Fibroblast of upper back skin (primary cell): Measurements from ENCODE around the gene NAGA.
A peak's percentile ranks its signal among the peaks of the same experiment; 100 is the strongest.
"Not testable (repeated sequence)": the region's sequence is repeated elsewhere in the genome, so short reads cannot be mapped to it uniquely, and the experiment has no call there.

Source experiments
- DNase-seq: peaks from one replicate; pipeline ENCODE4 v3.0.0-alpha.2; 2013

Gene NAGA

DNA sequence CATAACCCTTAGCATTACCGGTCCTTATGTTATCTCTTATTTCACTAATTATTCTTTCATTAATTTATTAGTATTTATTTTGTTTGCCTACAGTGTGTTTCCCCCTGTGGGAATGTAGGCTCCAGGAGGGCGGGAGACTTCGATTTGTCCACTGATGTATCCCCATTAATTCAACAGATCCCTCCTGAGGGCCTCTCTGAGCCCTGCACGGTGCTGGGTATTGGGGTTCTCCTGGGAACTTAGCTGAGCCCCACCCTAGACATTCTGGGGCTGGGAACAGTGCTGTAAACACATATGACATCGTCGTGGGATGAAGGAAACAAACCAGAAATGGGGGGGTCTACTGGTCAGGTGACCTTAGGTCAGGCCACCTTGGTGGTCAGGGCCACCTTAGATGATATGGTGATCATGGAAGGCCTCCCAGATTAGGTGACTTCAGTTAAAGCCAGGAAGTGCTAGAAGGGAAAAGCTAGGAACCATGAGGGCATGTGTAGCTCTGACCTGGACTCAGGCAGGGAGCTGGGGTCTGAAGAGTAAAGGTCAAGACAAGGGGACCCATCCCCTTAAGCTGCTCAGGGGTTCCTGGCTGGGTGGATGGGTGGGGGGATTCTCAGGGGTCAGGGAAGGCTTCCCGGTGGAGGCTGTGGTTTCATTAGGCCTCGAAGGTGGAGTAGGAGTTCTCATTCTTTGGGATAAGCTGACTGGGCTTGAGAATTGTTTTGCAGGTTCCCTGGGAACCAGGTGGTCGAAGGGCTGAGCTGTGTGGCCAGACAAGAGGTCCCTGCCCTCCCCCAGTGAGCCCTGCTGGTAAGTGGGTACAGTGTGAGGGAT lies 4.4 kb upstream of the NAGA start:
- DNase-seq = no peak

DNA sequence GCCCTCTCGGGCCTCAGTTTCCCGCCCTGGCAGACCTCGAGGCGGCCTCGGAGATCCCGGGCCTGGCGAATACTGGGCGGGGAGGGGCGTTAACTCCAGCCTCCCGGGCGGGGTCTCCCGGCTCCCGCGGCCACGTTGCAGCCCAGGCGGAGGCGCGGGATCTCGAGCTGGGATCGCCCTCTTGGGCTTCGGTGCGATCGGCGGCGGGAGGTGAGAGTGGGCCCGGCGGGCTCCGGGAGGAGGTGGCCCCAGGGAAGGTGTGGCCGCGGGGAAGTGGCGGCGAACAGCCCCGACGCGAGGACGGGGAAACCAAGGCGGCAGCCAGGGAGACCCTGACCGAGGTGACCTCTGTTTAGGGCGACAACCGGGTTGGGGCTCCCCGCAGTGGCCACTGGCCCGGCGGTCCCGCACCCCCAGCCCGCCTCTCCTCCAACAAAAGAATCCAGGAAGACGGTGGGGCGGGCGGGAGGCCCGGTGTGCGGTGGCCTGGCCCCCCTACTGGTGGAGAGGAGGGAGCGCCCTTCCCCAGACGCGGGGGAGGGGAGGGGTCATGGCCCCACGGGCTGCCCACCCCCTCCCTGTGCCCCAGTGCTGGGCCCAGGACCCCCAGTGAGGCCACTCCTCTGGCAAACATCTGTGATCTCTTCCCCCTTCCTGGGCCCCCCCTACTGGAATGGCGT lies 3.7 kb upstream of the NAGA start, which contains the start of gene PHETA2:
PHETA2 (plus strand) TSS at position 117 of the 680 bp plus-strand sequence. CDS start 3,046 bp downstream, outside the sequence.
- DNase-seq = peak; percentile 54

DNA sequence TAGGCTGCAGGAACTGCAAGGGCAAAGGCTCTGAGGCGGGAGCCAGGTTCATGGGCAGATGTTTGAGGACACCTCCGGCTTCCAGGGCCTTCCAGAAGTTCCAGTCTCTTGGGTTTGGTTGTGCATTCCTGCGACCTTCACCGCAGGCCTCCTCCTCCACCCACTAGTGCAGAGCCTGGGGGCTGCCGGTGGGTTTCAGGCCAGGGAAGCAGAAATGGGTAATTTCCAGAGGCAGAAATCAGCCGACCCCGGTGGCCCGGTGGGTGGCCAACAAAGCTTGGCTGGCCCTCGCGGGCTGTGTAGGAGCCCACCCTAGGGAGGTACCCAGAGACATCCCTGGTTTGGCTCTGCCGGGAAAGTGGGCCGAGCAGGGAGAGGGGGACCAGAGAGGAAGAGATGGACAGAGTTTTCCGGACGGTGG lies 3.0 kb upstream of the NAGA start:
- no peak for DNase-seq

DNA sequence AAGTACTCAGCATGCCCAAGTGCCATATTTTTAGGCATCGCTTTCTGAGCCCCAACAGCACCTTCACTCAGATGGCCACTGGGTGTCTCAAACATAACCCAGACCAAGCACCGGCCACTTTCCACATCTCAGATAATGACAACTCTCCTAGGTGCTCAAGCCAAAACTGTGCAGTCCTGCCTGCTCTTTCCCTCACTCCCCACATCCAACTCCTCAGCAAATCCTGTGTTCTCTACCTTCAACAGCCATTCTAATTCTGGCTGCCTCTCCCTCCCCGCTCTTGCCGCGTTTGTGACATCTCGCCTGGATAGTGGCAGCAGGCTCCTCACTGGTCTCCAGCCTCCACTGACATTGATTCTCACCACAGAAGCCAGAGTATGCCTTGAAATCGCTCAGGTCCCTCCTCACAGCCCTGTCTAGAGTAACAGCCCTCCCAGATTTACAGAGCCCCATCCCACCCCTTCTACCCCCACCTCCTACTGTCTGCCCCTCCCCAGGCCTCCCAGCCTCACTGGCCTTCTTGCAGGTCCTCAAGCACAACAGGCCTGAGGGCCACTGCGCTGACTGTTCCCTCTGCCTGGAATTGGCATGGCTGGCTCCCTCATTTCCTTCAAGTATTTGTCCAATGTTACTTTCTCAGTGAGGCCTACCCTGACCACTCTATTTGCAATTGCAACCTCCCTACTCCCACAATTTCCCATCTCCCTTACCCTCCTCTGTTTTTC lies 2.2 kb upstream of the NAGA start:
- DNase-seq = no peak

DNA sequence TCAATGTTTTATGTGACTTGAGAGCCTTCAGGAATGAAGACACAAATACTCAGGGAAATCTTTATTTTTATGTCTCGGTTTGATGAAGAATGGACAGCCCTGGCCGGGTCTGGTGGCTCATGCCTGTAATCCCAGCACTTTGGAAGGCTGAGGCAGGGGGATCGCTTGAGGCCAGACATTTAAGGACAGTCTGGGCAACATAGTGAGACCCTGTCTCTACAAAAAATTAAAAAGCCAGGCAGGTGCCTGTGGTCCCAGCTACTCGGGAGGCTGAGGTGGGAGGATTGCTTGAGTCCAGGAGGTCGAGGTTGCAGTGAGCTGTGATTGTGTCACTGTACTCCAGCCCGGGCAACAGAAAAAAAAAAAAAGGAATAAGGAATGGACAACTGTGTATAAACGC lies 896 bp upstream of the NAGA start:
- not testable (repeated sequence) for DNase-seq

DNA sequence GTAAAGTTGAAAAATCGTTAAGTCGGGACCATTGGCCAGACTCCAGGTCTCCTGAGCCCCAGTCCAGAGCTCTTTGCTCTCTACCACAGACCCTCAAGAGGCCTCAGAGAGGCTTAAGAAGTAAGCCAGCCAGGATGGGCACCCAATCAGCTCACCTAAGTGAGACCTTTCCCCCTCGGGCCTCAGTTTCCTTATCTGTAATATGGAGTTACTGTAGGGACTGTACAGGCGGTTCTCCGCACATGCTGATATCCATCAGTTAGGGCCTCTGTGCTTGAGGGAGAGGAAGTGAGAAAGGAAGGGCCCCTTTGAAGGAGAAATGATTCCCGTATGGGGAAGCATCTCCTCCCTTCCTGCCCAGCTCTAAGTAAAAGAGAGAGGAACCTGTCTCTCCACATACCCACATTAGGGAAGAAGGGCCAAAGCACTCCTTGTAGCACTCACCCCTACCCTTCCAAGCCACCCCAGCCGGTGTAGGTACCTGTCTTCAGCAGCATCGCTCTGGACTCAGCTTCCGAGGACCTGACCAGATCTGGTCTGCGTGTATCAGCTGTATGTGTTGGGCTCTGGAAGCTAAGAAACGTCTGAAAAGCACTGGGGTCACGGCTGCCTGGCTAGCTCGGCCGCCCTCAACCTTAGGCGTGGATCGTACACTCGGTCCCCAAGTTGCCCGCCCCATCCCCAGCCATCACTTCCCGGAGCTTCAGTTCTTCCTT lies 653 bp downstream of the NAGA start:
- DNase-seq = no peak

DNA sequence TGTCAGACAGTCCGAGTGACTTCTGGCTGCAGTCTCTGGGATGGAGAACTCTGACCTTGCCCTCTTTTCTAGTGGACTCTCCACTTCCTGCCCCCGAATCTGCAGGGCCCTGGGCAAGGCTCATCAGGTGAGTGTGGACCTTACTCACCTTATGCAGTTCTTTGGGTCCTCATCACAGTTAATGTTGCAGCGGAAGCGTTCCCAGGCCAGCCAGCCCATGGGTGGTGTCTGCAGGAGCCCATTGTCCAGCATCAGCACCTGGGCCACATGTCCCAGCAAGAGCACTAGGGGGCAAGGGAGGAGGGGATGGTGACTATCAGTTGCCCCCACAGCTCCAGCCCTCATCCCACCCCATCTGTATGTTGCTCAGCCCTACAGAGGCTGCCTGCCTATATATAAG lies 2.3 kb downstream of the NAGA start:
- DNase-seq = no peak

DNA sequence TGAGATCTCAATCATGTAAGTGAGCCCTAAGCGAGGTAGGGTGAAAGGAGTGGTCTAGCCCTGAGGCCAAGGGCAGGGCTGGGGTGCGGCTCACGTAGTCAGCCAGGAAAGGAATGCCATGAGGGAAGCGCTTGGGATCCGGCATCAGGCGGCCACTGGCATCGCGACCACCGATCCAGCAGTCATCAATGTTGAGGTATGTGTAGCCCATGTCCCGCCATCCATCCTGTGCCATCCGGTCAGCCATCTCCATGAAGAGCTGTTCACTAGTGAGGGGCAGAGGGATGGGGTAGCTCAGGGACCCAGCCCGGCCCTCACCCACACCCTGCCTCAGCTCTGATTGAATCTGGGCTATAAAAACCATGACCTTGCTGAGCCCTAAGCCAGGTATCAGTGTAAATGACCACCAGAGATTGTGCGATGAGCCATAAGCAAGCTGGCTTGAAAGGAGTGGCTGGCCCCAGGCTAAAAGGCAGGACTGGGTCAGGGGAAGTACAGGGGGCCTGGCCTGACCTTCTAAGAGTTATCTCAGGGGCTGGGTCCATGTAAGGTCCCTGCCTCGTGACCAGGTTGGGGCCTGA lies 2.9 kb downstream of the NAGA start:
- DNase-seq = no peak

DNA sequence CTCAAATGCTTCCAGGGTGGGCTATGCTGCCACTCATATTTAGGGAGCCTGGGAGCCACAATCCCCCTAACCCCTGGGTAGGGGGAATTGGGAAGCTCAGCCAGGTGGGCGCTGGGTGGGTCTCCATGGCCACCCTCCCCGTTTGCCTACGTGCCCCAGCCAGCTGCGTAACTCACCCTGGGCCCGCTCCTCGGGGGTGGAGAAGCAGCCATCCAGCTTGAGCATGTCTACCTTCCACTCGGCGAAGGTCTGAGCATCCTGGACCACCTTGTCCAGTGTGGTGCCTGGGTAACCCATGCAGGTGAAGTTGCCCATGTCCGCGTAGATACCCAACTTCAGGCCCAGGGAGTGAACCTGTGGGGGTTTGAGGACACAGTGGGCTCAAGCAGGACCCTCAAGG lies 3.7 kb downstream of the NAGA start:
- no peak for DNase-seq

DNA sequence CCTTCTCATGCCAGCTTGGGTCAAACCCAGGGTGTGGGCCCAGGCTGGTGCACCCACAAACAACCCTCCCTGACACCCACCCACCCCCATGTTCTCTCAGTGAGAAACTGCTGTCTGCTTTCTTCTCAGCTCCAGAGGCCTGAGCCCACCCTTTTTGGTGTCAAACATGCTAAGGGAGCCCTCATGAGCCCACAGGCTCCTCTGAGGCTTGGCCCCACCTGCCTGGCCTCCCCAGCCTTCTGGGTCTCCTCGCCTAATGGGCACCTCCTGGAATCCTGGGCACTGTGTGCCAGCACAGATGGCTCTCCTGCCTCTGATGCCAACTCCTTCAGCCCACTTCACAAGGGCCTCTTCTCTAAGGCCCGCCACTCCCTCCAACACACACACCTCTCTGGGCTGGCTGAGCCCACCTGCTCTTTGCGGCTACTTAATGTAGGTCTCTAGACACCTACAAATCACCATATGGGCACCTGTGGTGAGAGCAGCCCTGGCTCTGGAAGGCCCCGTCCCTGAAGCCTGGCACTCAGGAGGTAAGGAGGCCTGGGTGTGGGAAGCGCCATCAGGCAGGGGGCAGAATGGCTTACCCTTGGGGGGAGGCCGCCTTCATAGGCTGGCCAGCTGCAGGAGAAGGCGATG lies 4.4 kb downstream of the NAGA start:
- no peak for DNase-seq

DNA sequence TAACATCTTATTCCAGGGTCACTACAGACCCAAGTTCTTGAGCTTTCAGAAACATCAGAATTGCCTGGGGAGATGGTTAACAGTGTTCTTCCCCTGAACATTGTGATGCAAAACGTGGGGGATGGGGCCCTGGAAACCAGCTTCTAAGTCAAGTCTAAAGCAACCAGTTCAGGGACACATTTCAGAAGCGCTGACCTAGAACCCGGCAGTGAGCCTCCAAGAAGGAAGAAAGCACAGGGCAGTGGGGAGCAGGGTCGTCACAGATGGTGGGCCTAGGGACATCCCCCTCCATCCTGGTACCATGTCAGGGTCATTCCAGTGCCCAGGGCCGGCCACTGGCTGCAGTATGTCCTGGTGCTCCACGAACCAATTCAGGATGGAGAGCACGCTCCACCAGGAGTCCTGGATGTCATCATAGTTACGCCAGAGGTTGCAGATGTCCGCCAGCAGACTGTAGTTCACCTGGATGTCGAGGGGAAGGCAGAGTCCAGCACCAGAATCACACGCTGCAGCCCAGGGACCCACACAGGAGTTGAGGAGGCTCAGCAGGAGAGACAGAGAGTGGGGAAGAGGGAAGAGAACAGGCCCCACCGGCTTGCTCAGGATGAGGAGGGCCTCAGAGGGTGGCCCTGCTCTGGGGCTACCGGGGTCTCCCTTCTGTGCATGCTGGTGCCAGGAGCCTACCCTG lies 5.0 kb downstream of the NAGA start:
- no peak for DNase-seq

DNA sequence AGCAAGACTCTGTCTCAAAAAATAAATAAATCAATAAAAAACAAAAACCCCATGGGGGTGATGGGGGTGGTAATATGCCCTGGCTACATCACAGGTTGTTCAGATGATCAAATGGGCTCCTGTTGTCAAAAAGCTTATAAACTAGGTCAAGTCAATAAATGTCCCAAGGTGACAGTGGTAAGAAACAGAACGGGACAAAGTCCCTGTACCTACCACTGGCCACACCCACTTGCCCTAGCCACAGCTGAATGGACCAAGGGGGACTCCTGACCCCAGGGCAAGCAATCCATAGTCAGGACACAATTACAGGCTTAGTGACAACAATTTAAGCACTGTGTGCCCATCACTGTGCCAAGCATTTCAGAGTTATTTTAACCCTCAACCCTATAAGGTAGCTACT lies 6.0 kb downstream of the NAGA start:
- no peak for DNase-seq

DNA sequence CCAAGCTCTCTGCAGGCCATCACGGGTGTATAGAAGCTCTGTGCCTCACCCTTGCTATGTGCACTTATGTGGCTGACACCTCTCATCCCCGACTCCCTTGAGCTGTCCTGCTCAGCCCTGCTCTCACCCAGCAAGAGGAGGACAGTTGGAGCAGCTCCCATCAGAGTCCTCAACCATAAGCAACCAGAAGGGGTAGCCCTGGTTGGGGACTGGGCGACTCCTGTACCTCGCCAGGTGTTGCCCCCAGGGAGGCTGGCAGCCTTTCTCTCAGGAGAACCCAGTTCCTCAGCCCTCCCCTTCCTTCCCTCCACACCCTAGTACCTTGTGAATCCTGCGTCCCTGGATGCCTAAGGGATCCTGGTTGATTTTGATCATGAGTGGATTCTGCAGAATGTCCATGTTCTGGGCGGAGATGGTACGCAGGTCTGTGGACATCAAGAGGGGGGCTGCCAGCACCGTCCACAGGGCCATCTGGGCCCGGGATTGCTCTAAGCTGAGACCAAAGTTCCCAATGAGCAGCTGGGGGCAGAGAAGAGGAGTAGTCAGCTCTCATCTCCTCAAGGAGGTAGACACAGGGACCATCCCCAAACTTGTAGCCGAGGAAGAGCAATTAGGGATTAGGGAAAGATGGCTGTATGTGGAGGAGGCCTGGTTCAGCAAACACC lies 8.0 kb downstream of the NAGA start:
- no peak for DNase-seq

DNA sequence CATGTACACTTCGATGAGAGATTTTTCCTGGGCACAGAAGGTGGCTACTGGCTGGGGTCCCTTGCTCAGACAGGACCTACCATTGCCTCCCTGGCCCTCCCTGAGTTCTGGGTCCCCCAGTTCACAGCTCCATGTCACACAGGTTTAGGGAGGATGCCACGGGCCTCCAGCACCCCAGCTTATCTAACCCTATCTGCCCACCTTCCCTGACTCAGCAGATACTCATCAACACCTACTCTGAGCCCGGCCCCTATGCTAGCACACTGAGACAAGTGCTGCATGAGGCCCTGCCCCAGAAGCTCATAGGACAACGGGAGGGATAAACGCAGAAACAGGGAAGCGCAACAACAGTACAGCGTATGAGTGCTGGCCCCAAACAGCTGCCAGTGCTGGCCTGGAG lies 9.6 kb downstream of the NAGA start:
- no peak for DNase-seq

DNA sequence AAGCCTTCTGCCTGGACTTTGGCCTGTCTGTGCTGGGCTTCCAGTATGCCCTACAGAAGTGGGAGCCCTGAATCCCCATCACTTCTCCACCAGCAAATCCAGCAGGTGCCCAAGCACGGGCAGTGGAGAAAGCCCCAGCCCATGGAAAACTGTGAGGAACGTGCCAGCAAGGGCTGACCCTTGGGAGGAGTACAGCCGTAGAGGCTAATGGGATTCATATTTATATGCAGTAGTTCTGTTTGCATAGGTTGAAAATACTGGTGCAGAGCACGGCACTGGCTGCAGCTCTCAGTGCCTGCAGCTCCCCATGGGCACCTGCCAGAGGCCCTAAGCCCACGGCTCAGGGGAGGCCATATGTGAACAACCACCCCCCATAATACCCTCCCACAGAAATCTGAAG lies 10.1 kb downstream of the NAGA start:
- no peak for DNase-seq

DNA sequence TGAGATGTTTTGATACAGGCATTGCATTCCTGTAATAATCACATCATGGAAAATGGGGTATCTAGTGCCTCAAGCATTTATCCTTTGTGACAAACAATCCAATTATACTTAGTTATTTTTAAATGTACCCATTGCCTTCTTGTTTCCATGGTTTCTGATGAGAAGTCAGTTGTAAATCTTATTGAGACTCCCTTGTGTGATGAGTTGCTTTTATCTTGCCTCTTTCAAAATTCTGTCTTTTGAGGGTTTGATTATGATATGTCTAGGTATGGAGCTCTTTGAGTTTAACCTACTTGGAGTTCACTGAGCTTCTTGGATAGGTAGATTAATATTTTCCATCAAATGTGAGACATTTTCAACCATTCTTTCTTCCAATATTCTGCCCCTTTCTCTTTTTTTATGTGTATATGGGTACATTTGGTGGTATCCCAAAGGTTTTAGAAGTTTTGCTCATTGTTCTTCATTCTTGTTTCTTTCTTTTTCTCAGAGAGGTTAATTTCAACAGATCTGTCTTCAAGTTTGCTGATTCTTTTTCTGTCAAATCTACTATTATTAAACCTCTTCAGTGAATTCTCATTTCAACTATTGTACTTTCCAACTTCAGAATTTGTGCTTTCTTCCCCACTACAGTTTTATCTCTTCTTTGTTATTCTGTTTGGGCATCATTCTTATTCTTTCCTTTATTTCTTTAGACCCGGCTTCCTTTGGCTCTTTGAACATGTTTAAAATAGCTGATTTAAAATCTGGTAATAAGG lies 13.7 kb downstream of the NAGA start:
- DNase-seq = no peak

DNA sequence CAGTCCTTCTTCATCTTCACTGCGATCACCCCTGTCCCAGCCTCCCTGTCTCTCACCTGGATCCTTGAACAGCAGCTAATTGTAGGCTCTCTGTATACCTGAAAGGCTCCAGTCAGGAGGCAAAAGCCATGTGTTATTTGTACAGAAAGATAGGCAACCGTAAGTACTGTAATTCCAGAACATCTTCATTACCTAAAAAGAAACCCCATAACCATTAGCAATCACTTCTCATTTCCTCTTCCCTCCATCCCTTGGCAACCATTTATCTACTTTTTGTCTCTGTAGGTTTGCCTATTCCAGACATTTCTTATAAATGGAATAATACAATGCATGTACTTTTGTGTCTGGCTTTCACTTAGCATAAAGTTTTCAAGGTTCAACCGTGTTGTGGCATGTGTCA lies 17.8 kb downstream of the NAGA start:
- DNase-seq = no peak

DNA sequence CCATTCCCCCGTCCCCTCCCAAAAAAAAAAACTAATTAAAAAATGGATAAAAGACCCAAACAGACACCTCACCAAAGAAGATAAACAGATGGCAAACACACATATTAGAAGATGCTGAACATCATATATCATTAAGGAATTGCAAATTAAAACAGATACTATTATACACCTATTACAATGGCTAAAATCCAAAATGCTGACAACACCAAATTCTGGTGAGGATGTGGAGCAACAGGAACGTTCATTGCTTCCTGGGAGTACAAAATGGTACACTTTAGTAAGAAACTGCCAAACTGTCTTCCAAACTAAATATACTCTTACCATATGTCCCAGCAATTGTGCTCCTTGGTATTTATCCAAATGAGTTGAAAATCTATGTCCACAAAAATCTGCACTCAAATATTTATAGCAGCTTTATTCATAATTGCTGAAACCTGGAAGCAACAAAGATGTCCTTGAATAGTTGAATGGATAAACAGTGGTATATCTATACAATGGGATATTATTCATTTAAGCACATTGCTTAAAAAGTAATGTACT lies 19.9 kb downstream of the NAGA start:
- no peak for DNase-seq

DNA sequence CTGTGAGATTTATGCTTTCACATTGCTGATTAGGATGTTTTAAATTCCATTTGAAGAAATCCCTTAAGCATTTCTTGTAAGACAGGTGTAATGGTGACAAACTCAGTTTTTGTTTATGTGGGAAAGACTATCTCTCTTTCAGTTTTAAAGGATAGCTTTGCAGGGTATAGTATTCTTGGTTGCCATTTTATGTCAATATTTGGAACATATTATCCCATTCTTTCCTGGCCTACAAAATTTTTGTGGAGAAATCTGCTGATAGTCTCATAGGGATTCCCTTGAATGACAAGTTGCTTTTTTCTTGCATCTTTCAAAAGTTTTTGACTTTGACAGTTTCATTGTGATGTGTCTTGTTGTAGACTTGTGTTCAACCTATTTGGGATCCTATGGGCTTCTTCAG lies 28.8 kb downstream of the NAGA start:
- no peak for DNase-seq

DNA sequence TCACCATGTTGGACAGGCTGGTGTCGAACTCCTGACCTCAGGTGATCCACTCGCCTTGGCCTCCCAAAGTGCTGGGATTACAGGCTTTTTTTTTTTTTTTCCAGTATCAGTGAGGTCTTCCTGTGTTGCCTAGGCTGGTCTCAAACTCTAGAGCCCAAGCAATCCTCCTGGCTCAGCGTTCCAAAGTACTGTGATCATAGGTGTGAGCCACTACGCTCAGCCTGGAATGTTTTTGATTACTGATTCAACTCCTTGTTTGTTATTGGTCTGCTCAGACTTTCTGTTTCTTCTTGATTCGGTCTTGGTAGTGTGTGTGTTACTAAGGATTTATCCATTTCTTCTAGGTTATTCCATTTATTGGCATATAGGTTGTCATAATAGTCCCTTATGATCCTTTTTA lies 31.3 kb downstream of the NAGA start:
- DNase-seq = no peak
